ENCODE results near the gene OS9. TPM values are rescaled to one million over a fixed set of nuclear protein-coding genes. Genes with fewer than 3 reads are reported as not detected.

OS9 gene
- total and polyA plus RNA-seq, 2 of the 4 experiments (the other 2 are of a cell fraction) = 159 to 272 TPM

GRCh38 chr12:57760347-57760982, 66.5 kb downstream of the OS9 start:
- Histone ChIP-seq H3K14ac (replicated peaks; ENCODE audit: low read depth, low read length) (no peak overlapping the region), H2BK20ac (ENCODE audit: low read depth, low read length) (no peak overlapping the region), H4K91ac (ENCODE audit: insufficient read depth, low read depth, low read length) (no peak overlapping the region), H3K56ac (ENCODE audit: extremely low read depth, insufficient read depth, low read length) (no peak overlapping the region), H3K27me3 (ENCODE audit: control insufficient read depth, insufficient read depth, low read length) (peaks cover 31% of the 10 kb centered on the region), H3K9me1 (ENCODE audit: insufficient read depth, low read length) (0 out of 2 replicates have a peak, but pooled peaks cover 3% of the 10 kb centered on the region), H3K23ac (ENCODE audit: low read depth, low read length) (no peak overlapping the region), H3K9me3 (ENCODE audit: control insufficient read depth, insufficient read depth, low read length) (peaks cover 2% of the 10 kb centered on the region; the same call in 1 of the 2 replicates), H4K20me1 (ENCODE audit: insufficient read depth, low read length) (no peaks in the 10 kb centered on the region; the same call in 1 of the 2 replicates), H3K79me1 (ENCODE audit: low read depth in 1 of 2, low read length in 2 of 2) (no peaks in the 10 kb centered on the region), H3K9ac (ENCODE audit: low read depth, low read length) (no peak overlapping the region), H3K4me1 (ENCODE audit: control insufficient read depth, insufficient read depth, low read length) (peaks cover 2% of the 10 kb centered on the region; the same call in 1 of the 2 replicates), H2AK9ac (replicated peaks; ENCODE audit: low read depth, low read length, poor library complexity) (no peak overlapping the region), H2BK5ac (ENCODE audit: low read depth, low read length, poor library complexity, severe bottlenecking) (no peak overlapping the region), H2AFZ (replicated peaks; ENCODE audit: low read length, poor library complexity) (no peak overlapping the region), H4K8ac (ENCODE audit: low read depth in 2 of 2, low read length in 2 of 2) (no peak overlapping the region), H3K18ac (ENCODE audit: low read depth, low read length) (no peak overlapping the region), H3K36me3 (ENCODE audit: control insufficient read depth, insufficient read depth, low read length) (peaks cover 9% of the 10 kb centered on the region), H3K4me3 (ENCODE audit: insufficient read depth, low read depth, low read length) (no peak overlapping the region), H3K27ac (ENCODE audit: insufficient read depth, low read length) (no peak overlapping the region), H2AK5ac (ENCODE audit: low read depth, low read length) (no peak overlapping the region), H2BK15ac (ENCODE audit: low read depth, low read length) (no peak overlapping the region), H3K4me2 (ENCODE audit: low read depth, low read length) (no peak overlapping the region), H4K5ac (ENCODE audit: low read depth, low read length) (no peak overlapping the region), H2BK120ac (ENCODE audit: low read depth, low read length) (no peak overlapping the region), H3K4ac (ENCODE audit: low read depth, low read length) (no peak overlapping the region)
- ChIA-PET CTCF (no interaction called here), POLR2A (ENCODE audit: unreplicated experiment) (interaction anchor here (0.6 kb wide), 1 partner anchor 1595 kb away, joined by 4 read pairs; no protein-coding TSS in a partner anchor)
- no peak for TF ChIP-seq CHD1 (IDR thresholded peaks at IDR 0.05; ENCODE audit: low read depth, low read length)
- TF ChIP-seq MAFK (IDR thresholded peaks at IDR 0.05; ENCODE audit: low read depth, low read length) = no peak
- TF ChIP-seq MXI1 (IDR thresholded peaks at IDR 0.05; ENCODE audit: borderline replicate concordance, low read depth, low read length) = no peak
- TF ChIP-seq, protein P1, sequence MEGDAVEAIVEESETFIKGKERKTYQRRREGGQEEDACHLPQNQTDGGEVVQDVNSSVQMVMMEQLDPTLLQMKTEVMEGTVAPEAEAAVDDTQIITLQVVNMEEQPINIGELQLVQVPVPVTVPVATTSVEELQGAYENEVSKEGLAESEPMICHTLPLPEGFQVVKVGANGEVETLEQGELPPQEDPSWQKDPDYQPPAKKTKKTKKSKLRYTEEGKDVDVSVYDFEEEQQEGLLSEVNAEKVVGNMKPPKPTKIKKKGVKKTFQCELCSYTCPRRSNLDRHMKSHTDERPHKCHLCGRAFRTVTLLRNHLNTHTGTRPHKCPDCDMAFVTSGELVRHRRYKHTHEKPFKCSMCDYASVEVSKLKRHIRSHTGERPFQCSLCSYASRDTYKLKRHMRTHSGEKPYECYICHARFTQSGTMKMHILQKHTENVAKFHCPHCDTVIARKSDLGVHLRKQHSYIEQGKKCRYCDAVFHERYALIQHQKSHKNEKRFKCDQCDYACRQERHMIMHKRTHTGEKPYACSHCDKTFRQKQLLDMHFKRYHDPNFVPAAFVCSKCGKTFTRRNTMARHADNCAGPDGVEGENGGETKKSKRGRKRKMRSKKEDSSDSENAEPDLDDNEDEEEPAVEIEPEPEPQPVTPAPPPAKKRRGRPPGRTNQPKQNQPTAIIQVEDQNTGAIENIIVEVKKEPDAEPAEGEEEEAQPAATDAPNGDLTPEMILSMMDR (conservative IDR thresholded peaks at IDR 0.05; ENCODE audit: low read depth, low read length) = no peak
- TF ChIP-seq USF2 (IDR thresholded peaks at IDR 0.05; ENCODE audit: low read depth, low read length) = no peak
- TF ChIP-seq MAZ (IDR thresholded peaks at IDR 0.05; ENCODE audit: borderline replicate concordance, low read depth, low read length) = no peak
- no peak for TF ChIP-seq RFX5 (IDR thresholded peaks at IDR 0.05; ENCODE audit: low read depth, low read length)
- TF ChIP-seq RAD21 (IDR thresholded peaks at IDR 0.05; ENCODE audit: low read length) = no peak
- TF ChIP-seq CEBPB (IDR thresholded peaks at IDR 0.05; ENCODE audit: low read depth, low read length) = no peak
- TF ChIP-seq POLR2A (IDR thresholded peaks at IDR 0.05; ENCODE audit: low read depth, low read length) = no peak
- TF ChIP-seq BHLHE40 (IDR thresholded peaks at IDR 0.05; ENCODE audit: low read depth, low read length) = no peak
- no peak for TF ChIP-seq RCOR1 (IDR thresholded peaks at IDR 0.05; ENCODE audit: insufficient replicate concordance, low read length)
- no peak for TF ChIP-seq SMC3 (IDR thresholded peaks at IDR 0.05; ENCODE audit: low read depth, low read length)
- TF ChIP-seq, protein P2, sequence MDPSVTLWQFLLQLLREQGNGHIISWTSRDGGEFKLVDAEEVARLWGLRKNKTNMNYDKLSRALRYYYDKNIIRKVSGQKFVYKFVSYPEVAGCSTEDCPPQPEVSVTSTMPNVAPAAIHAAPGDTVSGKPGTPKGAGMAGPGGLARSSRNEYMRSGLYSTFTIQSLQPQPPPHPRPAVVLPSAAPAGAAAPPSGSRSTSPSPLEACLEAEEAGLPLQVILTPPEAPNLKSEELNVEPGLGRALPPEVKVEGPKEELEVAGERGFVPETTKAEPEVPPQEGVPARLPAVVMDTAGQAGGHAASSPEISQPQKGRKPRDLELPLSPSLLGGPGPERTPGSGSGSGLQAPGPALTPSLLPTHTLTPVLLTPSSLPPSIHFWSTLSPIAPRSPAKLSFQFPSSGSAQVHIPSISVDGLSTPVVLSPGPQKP (IDR thresholded peaks at IDR 0.05; ENCODE audit: borderline replicate concordance, low read depth, low read length) = no peak
- ATAC-seq (ENCODE audit: low read depth) (no peak), DNase-seq (no peak)
- no CpG with 5 or more reads among the region's 3 CpGs for WGBS, 2 experiments (ENCODE audit: extremely low coverage in 2 of 2, insufficient read length in 1 of 2)
- in situ Hi-C loops (cut with MboI; ENCODE audit: low sequenced_read_pairs) = no loop called here
- intact Hi-C loops (cut with micrococcal nuclease) = no loop called here
- dilution Hi-C loops (cut with HindIII; ENCODE audit: low sequenced_read_pairs, unreplicated experiment) = no loop called here
- BruUV-seq (replicated peaks) = no TSS peak

Data from IMR-90 (cell line).